ENCODE results near the gene CIDEB. TPM values are rescaled to one million over a fixed set of nuclear protein-coding genes. Genes with fewer than 3 reads are reported as not detected.

Gene CIDEB
- total and polyA plus RNA-seq, 2 of the 13 experiments (the other 11 are each of a cell fraction or from before 2014, with no cell fraction given): 35.8 to 110 TPM

DNA sequence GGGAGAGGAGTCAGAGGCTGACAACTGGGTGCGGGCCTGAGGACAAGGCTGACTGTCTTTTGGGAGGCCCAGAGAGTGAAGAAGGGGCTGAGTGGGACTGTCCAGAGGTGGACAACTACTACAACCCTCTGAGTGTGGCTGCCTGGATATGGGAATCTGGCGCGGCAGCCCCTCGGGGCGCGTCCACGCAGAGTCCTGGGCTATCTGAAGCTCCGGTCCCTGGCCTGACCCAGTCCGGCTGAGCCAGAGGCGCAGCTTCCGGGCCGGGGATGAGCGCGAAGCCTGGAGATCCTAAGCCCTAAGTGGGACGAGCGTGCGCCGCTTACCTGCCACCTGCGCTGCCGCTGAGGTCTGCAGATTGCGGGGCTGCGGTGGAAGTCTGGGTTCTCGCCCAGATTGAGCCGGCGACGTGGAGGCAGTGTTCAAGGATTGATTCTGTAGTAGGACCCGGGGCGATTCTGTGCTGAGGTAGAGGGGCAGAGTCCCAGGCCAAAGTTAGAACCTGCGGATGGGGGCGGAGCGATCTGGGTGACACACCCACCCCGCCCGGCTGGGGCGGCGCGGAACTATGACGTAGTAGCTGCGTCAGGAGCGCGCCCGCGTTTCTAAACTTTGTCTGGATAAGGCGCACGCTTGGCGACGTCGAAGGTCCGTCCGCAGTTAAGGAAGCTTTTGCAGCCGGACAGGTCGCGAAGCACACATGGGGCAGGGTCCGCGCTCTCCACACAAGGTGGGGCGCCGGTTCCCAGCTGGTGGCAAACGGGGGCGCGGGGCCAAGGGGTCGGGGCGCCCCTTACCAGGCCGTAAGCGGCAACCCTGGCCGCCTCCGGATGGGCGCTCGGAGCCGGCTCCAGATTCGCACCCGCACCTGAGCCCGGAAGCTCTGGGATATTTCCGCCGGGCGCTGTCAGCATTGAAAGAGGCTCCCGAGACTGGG, 8.3 kb downstream of the CIDEB start, which contains the start of the genes DHRS1 and NOP9 (continued):
- TF ChIP-seq ZNF260 (CRISPR knock-in tag; IDR thresholded peaks at IDR 0.05; ENCODE audit: borderline replicate concordance, low read depth) (peak; percentile 97; the same call in 1 of the 2 replicates), RCOR2 (CRISPR knock-in tag; IDR thresholded peaks at IDR 0.05) (peak; percentile 20; the same call in 1 of the 2 replicates), ZNF124 (CRISPR knock-in tag; IDR thresholded peaks at IDR 0.05) (peak; percentile 90), MAZ (IDR thresholded peaks at IDR 0.05; ENCODE audit: borderline replicate concordance, low read depth, low read length) (peak; percentile 99), MAZ (CRISPR knock-in tag; IDR thresholded peaks at IDR 0.05; ENCODE audit: low read depth) (peak; percentile 95), CEBPZ (IDR thresholded peaks at IDR 0.05; ENCODE audit: low read length) (no peak), MXD4 (CRISPR knock-in tag; IDR thresholded peaks at IDR 0.05) (peak; percentile 99), MEIS1 (CRISPR knock-in tag; IDR thresholded peaks at IDR 0.05; ENCODE audit: borderline replicate concordance) (peak; percentile 94), EP300 (IDR thresholded peaks at IDR 0.05; ENCODE audit: low read depth in 2 of 2, low read length in 2 of 2) (peak; percentile 63 to 81; a peak in 3 of 4 replicates), EP300 (CRISPR knock-in tag; IDR thresholded peaks at IDR 0.05; ENCODE audit: borderline replicate concordance) (peak; percentile 63; the same call in 1 of the 2 replicates), AHDC1 (CRISPR knock-in tag; IDR thresholded peaks at IDR 0.05; ENCODE audit: borderline replicate concordance) (peak; percentile 75; the same call in 1 of the 2 replicates), MAFK (conservative IDR thresholded peaks at IDR 0.05 in 1 of 2, IDR thresholded peaks at IDR 0.05 in 1 of 2; ENCODE audit: low read length in 2 of 2) (peak in 1 of 2 experiments; percentile 44; a peak in 2 of 4 replicates), ZFAT (CRISPR knock-in tag; conservative IDR thresholded peaks at IDR 0.05) (no peak; the same call in 1 of the 2 replicates), KMT2A (CRISPR knock-in tag; IDR thresholded peaks at IDR 0.05) (peak; percentile 99), ZBTB42 (CRISPR knock-in tag; IDR thresholded peaks at IDR 0.05) (peak; percentile 89), HMG20B (CRISPR knock-in tag; conservative IDR thresholded peaks at IDR 0.05) (peak; percentile 8; the same call in 1 of the 2 replicates), GATAD2A (CRISPR knock-in tag; IDR thresholded peaks at IDR 0.05) (peak; percentile 79), TBX3 (IDR thresholded peaks at IDR 0.05; ENCODE audit: borderline replicate concordance) (peak; percentile 24; the same call in 1 of the 2 replicates)
- TF ChIP-seq, protein P1, sequence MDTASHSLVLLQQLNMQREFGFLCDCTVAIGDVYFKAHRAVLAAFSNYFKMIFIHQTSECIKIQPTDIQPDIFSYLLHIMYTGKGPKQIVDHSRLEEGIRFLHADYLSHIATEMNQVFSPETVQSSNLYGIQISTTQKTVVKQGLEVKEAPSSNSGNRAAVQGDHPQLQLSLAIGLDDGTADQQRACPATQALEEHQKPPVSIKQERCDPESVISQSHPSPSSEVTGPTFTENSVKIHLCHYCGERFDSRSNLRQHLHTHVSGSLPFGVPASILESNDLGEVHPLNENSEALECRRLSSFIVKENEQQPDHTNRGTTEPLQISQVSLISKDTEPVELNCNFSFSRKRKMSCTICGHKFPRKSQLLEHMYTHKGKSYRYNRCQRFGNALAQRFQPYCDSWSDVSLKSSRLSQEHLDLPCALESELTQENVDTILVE (CRISPR knock-in tag; IDR thresholded peaks at IDR 0.05): 0 out of 2 replicates have a peak, but pooled peaks have one; percentile 80

Measured in HepG2 (cell line).